ENCODE data around the gene PKN1. TPM values are rescaled to one million over a fixed set of nuclear protein-coding genes. Genes with fewer than 3 reads are reported as not detected.

PKN1 gene
- total and polyA plus RNA-seq, 4 donors = 84.3 to 197 (median 121) TPM

DNA sequence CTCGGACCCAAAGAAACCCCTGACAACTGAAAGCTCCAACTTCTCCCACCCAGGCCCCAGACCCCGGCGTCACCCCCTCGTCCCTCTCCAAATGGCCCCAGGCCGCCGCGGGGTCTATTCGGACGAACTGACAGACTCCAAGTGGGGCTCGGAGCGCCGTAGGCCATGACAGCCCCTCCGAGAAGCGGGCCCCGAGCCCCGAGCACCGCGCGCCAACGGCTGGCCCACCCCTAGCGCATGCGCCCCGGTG, 14.3 kb upstream of the PKN1 start:
- H3K9me3 ChIP-seq (ENCODE audit: control insufficient read depth in 4 of 4, insufficient read depth in 3 of 4, low read length in 3 of 4) = no peaks in the 10 kb centered on the region
- H3K9ac ChIP-seq (ENCODE audit: insufficient read depth in 1 of 2, low read length in 2 of 2) = peak overlapping the region; percentile 55 to 83
- H3K36me3 ChIP-seq (ENCODE audit: control insufficient read depth in 4 of 4, insufficient read depth in 4 of 4, low read length in 4 of 4) = peaks cover 0 to 10% (median 2%) of the 10 kb centered on the region in 4 donors
- TF ChIP-seq, protein P1, sequence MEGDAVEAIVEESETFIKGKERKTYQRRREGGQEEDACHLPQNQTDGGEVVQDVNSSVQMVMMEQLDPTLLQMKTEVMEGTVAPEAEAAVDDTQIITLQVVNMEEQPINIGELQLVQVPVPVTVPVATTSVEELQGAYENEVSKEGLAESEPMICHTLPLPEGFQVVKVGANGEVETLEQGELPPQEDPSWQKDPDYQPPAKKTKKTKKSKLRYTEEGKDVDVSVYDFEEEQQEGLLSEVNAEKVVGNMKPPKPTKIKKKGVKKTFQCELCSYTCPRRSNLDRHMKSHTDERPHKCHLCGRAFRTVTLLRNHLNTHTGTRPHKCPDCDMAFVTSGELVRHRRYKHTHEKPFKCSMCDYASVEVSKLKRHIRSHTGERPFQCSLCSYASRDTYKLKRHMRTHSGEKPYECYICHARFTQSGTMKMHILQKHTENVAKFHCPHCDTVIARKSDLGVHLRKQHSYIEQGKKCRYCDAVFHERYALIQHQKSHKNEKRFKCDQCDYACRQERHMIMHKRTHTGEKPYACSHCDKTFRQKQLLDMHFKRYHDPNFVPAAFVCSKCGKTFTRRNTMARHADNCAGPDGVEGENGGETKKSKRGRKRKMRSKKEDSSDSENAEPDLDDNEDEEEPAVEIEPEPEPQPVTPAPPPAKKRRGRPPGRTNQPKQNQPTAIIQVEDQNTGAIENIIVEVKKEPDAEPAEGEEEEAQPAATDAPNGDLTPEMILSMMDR (IDR thresholded peaks at IDR 0.05; ENCODE audit: control extremely low read depth, extremely low read depth) = no peak
- peak overlapping the region; percentile 86 for H3K4me3 ChIP-seq
- no peaks in the 10 kb centered on the region for H3K27me3 ChIP-seq (ENCODE audit: control insufficient read depth in 3 of 3, insufficient read depth in 3 of 3, low read length in 2 of 3)
- H3K4me1 ChIP-seq (ENCODE audit: control insufficient read depth in 5 of 5, insufficient read depth in 5 of 5, low read length in 5 of 5) = peaks cover 3 to 18% (median 6%) of the 10 kb centered on the region in 5 donors
- ATAC-seq (ENCODE audit: insufficient read depth, low FRiP score) (peak; percentile 78), DNase-seq (peak in 2 of 3 donors; percentile 90)
- H3K27ac ChIP-seq (ENCODE audit: low read depth in 1 of 2, low read length in 1 of 2) = peak overlapping the region; percentile 95 to 96
- 0% methylated on average over 17 to 23 of the region's 23 CpGs for WGBS, 2 donors

DNA sequence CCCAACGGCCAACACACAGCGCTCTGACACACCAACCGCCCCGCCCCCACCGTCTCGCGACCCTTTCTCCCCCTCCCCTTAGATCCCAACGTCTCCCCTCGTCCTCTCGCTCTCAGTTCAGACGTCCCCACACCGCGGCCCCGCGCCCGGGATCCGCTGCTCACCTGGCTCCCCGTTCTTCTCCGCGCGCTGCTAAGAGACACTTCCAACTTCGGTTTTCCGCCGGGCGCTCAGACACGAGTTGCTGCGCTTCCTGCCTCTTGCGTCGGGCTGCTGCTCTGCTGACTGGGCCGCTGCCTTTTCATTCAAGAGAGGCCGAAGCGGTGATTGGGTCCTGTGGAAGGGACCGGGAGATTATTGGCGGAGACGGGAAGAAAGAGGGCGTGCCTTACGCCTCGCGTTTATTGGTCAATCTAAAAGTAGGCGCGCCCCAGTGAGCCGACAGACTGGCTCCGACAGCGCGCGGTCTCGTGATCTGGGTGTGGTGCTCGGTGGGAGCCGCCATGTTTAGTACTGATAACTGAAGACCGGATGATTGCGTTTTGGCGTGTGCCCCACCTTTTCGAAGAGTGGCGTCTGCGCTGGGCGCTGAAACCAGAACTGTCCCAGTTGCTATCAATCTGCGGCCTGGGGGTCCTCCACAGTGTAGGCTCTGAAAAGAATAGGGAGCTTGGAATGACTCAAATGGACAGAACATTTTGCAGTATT, 13.8 kb upstream of the PKN1 start, which contains the start of gene DDX39A:
Gene DDX39A, minus strand, starts transcription at position 236 of the 708 bp plus-strand sequence. CDS start 6,121 bp downstream, outside the sequence.
- Histone ChIP-seq H3K4me1 (ENCODE audit: control insufficient read depth in 5 of 5, insufficient read depth in 5 of 5, low read length in 5 of 5) (peaks cover 3 to 15% (median 5%) of the 10 kb centered on the region in 5 donors), H3K4me3 (peak within 1 kb of the TSS; percentile 86)

DNA sequence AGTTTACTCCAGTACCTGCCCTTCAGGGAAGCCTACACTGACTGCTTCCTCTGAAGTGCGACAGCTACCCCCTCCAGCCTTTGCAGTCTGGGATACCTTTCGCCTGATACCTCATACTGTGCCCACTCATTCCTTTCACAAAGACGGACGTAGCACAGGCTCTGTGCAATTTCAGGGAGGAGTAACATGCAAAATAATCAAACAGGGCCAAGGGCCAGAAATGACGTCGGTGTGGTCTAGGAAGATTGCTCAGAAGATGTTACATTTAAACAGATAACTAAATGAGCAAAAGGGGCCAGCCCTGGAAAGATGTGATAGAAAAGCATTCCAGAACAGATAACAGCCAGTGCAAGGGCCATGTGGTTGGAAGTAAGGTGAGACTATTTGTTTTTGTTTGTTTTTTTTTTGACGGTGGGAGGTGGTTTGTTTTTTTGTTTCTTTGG, 7.4 kb upstream of the PKN1 start:
- TF ChIP-seq, protein P1 (IDR thresholded peaks at IDR 0.05; ENCODE audit: control extremely low read depth, extremely low read depth) = no peak
- 78 to 79% methylated on average over 7 of the region's 7 CpGs for WGBS, 2 donors

More for the DNA sequence above, 13.8 kb upstream of the PKN1 start, which contains the start of gene DDX39A:
- peak; percentile 96 for ATAC-seq (ENCODE audit: insufficient read depth, low FRiP score)
- Histone ChIP-seq H3K27me3 (ENCODE audit: control insufficient read depth in 3 of 3, insufficient read depth in 3 of 3, low read length in 2 of 3) (no peaks in the 10 kb centered on the region), H3K36me3 (ENCODE audit: control insufficient read depth in 4 of 4, insufficient read depth in 4 of 4, low read length in 4 of 4) (peaks cover 0 to 7% (median 2%) of the 10 kb centered on the region in 4 donors), H3K9me3 (ENCODE audit: control insufficient read depth in 4 of 4, insufficient read depth in 3 of 4, low read length in 3 of 4) (no peaks in the 10 kb centered on the region), H3K27ac (ENCODE audit: low read depth in 1 of 2, low read length in 1 of 2) (peak within 1 kb of the TSS; percentile 95 to 96), H3K9ac (ENCODE audit: insufficient read depth in 1 of 2, low read length in 2 of 2) (peak within 1 kb of the TSS; percentile 55 to 83)
- peak; percentile 99 to 100 (median 100) for DNase-seq
- TF ChIP-seq, protein P1 (IDR thresholded peaks at IDR 0.05; ENCODE audit: control extremely low read depth, extremely low read depth) = no peak
- 0 to 1% methylated on average over 57 of the region's 57 CpGs for WGBS, 2 donors

More for the DNA sequence above, 7.4 kb upstream of the PKN1 start:
- Histone ChIP-seq H3K9ac (ENCODE audit: insufficient read depth in 1 of 2, low read length in 2 of 2) (no peak overlapping the region), H3K36me3 (ENCODE audit: control insufficient read depth in 4 of 4, insufficient read depth in 4 of 4, low read length in 4 of 4) (no peaks in the 10 kb centered on the region), H3K27ac (ENCODE audit: low read depth in 1 of 2, low read length in 1 of 2) (no peak overlapping the region), H3K27me3 (ENCODE audit: control insufficient read depth in 3 of 3, insufficient read depth in 3 of 3, low read length in 2 of 3) (no peaks in the 10 kb centered on the region), H3K9me3 (ENCODE audit: control insufficient read depth in 4 of 4, insufficient read depth in 3 of 4, low read length in 3 of 4) (no peaks in the 10 kb centered on the region), H3K4me3 (no peak overlapping the region), H3K4me1 (ENCODE audit: control insufficient read depth in 5 of 5, insufficient read depth in 5 of 5, low read length in 5 of 5) (no peaks in the 10 kb centered on the region)
- ATAC-seq (ENCODE audit: insufficient read depth, low FRiP score) (no peak), DNase-seq (no peak)

All from lung (tissue), 12 donors.